GM19397 (cell line): Measurements from ENCODE around the gene CORO1C.

Experiments used
- ATAC-seq: cut with Tn5 transposase; IDR thresholded peaks from one replicate; pipeline ENCODE4 v1.9.1; 2021; ENCODE audit warnings: mild to moderate bottlenecking, moderate library complexity; ENCODE audit not compliant: unreplicated experiment

The CORO1C gene

DNA sequence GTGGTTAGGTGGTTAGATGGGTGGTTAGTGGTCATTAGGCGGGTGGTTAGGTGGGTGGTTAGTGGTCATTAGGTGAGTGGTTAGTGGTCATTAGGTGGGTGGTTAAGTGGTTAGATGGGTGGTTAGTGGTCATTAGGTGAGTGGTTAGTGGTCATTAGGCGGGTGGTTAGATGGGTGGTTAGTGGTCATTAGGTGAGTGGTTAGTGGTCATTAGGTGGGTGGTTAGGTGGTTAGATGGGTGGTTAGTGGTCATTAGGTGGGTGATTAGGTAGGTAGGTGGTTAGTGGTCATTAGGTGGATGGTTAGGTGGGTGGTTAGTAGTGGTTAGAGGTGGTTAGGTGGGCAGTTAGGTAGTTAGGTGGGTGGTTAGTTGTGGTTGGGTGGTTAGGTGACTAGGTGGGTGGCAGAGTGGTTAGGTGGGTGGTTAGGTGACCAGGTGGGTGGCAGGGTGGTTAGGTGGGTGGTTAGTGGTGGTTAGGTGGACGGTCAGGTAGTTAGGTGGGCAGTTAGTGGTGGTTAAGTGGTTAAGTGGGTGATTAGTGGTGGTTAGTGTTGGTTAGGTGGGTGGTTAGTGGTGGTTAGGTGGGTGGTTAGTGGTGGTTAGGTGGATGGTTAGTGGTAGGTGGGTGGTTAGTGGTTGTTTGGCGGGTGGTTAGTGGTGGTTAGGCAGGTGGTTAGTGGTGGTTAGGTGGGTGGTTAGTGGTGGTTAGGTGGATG, 125.5 kb downstream of the CORO1C start:
- no peak for ATAC-seq

DNA sequence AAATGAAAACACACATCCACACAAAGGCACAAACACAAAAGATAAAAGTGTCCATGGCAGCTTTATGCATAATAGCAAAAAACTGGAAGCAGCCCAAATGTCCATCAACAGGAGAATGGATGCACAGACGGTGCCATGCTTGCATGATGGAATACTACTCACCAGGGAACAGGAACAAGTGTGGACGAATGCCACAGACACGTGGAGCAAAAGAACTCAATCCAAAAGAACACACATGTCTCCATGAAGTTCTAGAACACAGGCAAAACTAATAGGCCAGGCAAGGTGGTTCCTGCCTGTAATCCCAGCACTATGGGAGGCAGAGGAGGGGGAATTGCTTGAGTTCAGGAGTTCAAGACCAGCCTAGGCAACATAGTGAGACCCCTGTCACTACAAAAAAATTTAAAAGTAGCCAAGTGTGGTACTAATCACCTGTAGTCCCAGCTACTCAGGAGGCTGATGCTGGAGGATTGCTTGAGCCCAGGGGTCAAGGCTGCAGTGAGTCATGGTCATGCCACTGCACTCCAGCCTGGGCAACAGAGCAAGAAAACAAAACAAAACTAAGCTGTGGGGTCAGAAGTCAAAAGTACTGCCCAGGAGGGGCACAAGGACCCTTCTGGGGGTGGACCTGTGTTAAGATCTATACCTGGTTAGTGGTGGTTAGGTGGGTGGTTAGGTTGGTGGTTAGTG, 126.2 kb downstream of the CORO1C start:
- no peak for ATAC-seq

DNA sequence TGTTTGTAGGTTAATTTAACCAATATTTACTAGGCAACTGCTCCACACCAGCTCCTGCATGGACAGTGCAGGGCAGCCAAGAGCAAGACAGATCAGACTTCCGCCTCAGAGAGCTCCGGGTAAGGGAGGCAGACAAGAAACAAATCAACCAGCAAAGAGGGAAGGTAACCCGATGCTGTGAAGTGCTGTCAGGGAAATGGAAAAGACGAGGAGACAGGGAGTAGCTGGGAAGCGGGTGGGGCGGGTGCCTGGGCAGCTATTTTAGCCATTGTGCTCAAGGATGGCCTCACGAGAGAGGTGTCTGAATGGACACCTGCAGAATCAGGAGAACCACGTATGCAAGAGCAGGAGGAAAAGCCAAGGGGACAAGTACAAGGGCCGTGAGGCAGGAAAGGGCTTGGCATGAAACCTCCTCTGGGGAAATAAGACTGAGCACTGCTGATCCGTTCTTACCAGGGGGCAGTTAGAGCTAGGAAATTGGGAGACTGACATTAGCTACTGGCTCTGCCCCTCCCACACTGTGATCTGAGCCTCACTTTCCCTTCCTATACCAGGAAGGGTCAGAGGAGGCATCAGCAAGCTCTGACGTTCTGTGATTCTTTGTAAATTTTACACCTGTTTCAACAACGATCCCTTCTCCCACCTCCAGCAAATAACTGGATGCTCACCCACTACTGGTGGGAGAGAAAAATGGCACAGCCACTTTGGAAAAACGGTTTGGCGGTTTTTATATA, 126.9 kb downstream of the CORO1C start:
- ATAC-seq = no peak

DNA sequence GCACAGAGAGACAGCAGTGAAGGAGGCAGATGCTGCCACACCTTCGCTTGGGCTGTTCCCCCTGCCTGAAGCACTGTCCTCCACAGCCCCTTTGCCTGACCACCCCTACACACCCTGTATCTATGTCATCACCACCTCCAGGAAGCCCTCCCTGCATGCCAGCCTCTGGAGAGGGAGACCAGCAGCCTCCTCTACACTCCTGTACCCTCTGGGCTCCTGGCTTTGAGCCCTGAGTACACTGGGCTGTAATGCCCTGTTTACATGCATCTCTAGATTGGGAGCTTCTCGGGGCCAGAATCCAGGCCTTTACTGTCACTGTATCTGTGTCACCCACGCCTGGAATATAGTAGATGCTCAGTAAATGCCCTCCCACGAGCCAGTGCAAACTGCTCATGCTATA, 127.6 kb downstream of the CORO1C start:
- no peak for ATAC-seq

DNA sequence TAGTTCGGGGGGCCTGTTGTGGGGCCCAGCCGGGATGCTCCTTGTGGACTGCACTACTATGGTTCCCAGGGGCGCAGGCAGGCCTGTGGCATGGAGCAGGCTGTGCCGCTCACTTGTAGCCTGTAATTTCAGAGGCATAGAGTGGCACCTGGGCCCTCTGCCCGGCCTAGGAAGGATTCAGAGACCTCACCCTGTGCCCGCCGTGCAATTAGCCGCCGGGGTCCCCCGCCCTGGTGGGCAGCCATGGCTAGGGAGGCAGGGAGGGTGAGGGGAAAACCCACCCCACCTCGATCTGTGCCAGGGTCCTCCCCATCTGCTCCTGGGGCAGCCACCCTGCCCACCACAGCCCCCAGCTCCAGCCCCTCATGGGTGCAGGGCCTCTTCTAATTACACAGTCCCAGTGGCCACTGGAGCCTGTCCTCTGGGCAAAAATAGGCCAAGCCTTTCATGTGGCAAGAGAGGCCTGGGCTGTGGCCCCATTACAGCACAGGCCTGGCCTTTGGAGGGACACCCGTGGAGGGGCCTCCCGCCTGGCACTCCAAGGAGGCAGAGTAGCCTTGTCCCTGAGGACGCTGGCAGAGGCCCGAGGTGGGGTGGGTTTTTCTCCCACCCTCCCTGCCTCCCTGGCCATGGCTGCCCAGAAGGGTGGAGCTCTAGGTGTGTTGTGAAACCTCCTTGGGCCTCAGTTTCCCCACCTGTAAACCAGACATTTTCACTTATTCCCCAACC, 128.2 kb downstream of the CORO1C start:
- ATAC-seq = no peak

DNA sequence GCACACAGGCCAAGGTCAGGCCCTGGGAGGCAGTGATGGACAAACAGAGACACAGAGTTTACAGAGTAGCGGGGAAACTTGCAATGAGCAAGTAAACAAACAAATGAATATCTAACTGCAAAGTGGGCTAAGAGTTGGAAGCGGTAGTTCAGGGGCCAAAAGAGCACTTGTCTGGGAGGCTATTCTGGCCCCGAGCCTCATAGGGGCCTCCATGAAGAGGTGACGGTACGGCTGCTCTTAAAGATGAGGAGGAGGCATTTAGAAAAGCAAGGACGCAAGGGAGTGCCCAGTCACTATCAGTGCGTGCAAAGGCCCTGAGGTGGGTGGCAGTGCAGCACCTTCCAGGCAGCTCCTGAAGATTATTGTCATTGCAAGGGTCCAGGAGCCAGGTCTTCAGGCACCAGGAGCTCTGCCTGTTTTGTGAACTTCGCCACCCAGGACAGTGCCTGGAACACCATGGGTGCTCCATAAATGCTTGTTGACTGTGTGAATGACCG, 129.1 kb downstream of the CORO1C start:
- ATAC-seq = no peak

DNA sequence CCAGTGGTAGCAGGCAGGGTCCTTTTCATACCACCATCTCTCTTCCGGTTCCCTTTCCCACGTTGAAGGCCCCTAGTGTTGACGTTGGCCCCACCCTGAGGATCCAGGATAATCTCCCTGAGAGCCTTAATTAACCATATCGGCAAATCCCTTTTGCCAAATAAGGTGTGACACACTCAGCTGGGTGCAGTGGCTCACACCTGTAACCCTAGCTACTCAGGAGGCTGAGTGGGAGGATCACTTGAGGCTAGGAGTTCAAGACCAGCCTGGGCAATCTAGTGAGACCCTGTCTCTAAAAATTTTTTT, 130.7 kb downstream of the CORO1C start:
- ATAC-seq = no peak

DNA sequence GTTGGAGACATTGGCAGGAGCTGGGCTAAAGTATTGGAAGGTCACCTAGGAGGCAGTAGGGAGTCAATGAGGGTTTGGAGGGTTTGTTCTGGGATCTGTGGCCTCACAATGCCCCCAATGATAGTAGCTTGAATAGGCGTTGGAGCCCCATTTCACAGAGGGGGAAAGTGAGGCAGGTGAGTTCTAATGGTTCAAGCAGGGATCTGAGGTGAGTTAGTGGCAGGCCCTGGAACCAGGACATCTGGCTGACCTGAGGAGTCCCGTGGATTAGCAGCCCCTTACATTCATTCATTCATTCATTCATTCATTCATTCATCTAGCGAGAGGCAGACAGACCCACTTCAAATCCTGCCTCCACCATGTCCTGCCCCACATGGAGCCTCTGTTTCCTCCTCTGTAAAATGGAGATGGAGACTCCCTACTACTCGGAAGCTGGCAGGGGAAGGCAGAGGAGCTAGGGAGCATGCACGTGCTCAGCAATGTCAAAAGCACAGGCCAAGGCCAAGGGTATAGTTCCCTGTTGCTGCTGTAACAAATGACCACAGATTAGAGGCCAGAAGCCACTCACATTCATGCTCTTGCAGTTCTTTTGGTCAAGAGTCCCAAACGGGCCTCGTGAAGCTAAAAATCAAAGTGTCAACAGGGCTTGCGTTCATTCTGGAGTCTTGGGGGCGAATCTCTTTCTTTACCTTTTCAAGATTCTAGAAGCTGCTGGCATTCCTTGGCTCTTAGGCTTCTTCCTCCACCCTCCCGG, 131.2 kb downstream of the CORO1C start:
- no peak for ATAC-seq

DNA sequence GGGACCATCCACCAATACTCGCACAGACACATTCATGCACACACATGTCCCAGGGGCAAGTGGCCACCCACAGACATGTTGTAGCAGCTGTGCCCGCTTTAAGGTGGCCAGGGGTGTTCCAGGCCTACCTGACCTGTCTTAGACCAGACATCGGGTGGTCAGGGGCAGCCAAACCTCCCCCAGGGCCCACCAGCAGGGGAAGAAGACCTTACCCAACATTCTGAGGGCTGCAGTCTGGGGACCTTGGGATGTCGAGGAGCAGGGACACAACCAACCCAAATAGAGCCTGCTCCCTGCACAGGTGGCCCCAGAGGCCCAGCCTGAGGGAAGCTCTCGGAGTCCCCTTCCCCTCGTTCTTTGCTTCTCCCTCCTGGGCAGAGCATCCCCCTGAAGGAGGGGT, 131.8 kb downstream of the CORO1C start:
- ATAC-seq = no peak

DNA sequence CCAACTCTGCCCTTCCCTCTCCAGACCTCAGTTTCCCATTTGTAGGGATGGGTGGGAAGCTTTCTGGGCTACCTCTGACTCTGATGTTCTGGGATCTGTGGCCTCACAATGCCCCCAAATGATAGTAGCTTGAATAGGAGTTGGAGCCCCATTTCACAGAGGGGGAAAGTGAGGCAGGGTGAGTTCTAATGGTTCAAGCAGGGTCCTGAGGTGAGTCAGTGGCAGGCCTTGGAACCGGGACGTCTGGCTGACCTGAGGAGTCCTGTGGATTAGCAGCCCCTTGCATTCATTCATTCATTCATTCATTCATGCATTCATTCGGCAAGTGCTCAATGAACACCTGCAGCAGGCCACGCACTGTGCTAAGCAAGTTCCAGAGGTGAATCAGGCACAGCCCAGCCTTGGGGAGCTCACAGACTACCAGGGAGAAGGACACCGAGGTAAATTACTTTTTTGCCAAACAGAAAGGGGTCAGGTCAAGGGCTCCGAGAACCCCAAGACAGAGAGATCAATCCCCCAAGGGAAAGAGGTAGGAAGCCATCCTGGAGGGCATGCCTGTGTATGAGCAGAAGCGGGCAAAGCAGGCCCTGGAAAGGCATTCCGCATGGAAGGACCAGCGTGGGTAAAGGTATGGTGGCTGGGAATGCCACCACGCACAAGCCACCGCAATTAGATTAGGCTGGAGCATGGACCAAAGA, 132.6 kb downstream of the CORO1C start:
- ATAC-seq = no peak

DNA sequence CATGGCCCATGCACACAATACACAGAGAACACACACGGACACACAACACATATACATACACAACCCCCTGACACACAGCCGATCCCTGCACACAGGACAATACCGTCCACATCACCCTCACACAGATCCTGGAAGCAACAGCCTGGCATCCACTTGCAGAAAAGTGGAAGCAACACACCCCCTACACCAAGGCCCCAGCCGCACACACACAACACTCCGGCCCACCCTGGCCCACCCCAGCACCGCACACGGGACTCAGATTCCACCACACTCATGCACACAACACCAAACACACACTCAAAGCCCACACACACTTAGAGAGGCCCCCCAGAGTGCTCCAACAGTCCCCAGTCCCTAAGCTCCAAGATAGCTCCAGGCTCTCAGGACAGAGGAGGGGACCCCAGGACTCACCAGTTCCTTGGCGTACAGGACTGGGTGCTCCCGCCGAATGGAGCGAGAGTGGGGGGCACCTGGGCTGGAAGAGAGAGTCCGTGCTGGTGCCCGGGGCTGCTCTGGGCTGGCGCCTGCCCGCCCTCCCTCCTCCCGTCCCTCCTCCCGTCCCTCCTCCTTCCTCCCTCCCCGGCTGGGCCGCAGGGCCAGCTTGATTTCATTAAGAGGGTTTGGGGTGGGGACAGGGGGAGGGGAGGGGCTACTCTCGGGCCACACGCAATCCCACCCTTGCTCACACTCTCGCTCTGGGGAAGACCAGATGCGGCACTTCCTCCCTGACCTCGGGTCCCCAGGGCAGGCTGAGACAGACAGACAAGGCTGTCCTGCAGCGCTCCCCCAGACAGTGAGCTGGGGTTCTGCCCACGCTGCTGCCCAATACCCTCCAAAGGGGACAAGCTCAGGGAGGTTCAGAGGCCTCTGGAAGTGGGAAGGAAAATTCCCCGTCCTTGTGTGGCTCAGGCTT, 133.5 kb downstream of the CORO1C start, which contains the start of gene TMEM119:
Gene TMEM119 (minus strand): TSS at position 526 of the 913 bp plus-strand sequence. CDS start 5,701 bp downstream, outside the sequence.
- no peak for ATAC-seq

DNA sequence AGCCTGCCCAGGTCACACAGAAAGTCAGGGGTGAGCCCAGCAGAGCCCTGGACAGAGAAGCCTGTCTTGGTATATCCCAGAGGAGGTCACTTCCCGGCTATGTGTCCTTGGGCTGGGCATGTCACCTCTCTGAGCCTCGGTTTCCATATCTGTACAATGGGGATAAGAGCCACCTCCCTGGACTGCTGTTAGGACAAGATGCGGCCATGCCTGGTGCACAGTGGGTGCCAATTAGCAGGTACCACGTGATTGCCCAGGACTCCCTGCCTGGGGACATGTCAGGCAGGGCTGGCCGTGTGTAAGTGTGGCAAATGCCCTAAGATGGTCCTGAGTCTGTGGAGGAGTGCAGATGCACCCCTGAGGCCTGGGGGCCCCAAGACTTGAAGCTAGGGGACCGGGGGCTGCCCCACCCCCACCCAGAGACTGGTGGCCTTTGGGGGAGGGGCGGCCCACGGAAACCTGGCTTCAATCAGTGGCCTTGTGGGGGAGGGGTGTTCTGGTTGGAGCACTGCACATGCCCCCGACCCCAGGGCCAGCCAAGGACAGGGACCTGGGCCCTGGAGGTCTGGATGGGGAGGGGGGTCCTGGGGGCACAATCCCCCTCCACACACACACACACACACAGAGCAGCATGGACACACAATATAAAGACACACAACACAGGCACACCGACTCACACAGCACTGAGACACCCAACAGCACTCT, 134.3 kb downstream of the CORO1C start:
- ATAC-seq = no peak

DNA sequence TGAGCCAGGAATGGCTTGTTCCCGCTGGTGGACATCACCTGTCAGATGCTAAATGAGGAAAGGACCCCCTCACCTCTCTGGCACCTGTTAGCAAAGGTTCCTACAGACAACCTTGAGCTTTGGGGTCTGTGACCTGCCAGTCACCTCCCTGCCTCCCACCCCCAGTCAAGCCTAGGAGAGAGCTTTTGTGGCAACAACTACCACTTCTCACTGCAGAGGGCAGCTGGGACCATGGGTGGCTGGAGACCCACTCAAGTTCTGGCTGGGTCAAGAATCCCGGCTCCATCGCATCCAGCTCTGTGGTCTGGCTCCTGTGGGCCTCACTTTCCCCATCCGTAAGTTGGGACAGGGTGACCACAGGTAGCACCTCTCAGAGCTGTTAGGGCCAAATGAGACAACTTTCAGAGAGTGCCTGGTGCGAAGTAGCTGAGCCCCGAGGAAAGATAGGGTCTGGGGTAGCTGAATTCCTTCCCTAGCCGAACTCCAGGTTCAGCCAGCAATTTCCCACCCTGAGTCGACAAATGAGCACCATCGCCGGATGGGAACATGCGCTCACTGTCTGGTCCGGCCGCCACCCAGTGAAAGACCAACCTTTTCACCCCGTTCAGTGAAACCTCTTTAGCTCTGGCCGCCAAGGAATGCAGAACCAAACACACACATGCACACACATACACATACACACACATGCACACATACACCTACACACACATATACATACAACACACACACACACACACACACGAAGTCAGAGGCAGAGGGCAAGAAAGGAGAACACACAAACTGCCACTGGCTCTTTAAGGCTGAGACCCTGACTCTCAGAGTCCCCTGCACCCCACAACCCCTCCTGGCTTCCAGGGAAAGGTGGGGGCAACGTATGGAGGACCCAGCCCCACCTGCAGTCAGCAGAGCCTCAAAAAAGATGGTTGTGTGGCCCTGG, 135.3 kb downstream of the CORO1C start:
- no peak for ATAC-seq
